NCI-H2171 (cell line): ENCODE data around the gene PDGFRA.
"Not testable (repeated sequence)": the region's sequence is repeated elsewhere in the genome, so short reads cannot be mapped to it uniquely, and the experiment has no call there.

Source experiments
- DNase-seq: peaks from one replicate; lab custom pipeline; 2025; lab: John Stamatoyannopoulos, UW

The PDGFRA gene

GRCh38 chr4:54227256-54228055 is 1.6 kb upstream of the PDGFRA start:
- no peak for DNase-seq

- no peak for DNase-seq
Measured at GRCh38 chr4:54228056-54228527, 1.0 kb upstream of the PDGFRA start.

- no peak for DNase-seq
Measured at GRCh38 chr4:54228546-54228945, 547 bp upstream of the PDGFRA start.

GRCh38 chr4:54229631-54230483 is 764 bp downstream of the PDGFRA start:
- DNase-seq = no peak

- DNase-seq = no peak
Measured at GRCh38 chr4:54230484-54231418, 1.7 kb downstream of the PDGFRA start.

GRCh38 chr4:54231419-54231767 is 2.3 kb downstream of the PDGFRA start:
- no peak for DNase-seq

GRCh38 chr4:54231768-54232688 is 2.9 kb downstream of the PDGFRA start:
- DNase-seq = no peak

GRCh38 chr4:54233277-54233696 is 4.2 kb downstream of the PDGFRA start:
- DNase-seq = peak; percentile 45

GRCh38 chr4:54233697-54234496 is 4.8 kb downstream of the PDGFRA start:
- peak; percentile 47 for DNase-seq

GRCh38 chr4:54234497-54235205 is 5.6 kb downstream of the PDGFRA start:
- DNase-seq = no peak

GRCh38 chr4:54236316-54236715 is 7.2 kb downstream of the PDGFRA start:
- DNase-seq = not testable (repeated sequence)

GRCh38 chr4:54237770-54238169 is 8.7 kb downstream of the PDGFRA start:
- no peak for DNase-seq

- no peak for DNase-seq
Measured at GRCh38 chr4:54238389-54238788, 9.3 kb downstream of the PDGFRA start.

GRCh38 chr4:54241268-54241823 is 12.3 kb downstream of the PDGFRA start:
- not testable (repeated sequence) for DNase-seq

- not testable (repeated sequence) for DNase-seq
Measured at GRCh38 chr4:54243541-54243940, 14.4 kb downstream of the PDGFRA start.

- DNase-seq = not testable (repeated sequence)
Measured at GRCh38 chr4:54252312-54252711, 23.2 kb downstream of the PDGFRA start.

- no peak for DNase-seq
Measured at GRCh38 chr4:54254116-54254914, 25.2 kb downstream of the PDGFRA start.

GRCh38 chr4:54254915-54255246 is 25.8 kb downstream of the PDGFRA start:
- DNase-seq = no peak
